ENCODE results near the gene ATXN1.

GRCh38 chr6:16540804-16541752 is 220.2 kb downstream of the ATXN1 start:
- TF ChIP-seq GATA3 (IDR thresholded peaks at IDR 0.05; ENCODE audit: low read depth, low read length): no peak
- no peak for TF ChIP-seq GATA2 (IDR thresholded peaks at IDR 0.05; ENCODE audit: low read depth, low read length)
